Hindlimb muscle (tissue), 1 donor: ENCODE data around the gene ABHD17A. TPM values are rescaled to one million over a fixed set of nuclear protein-coding genes. Genes with fewer than 3 reads are reported as not detected.

ENCODE experiments used
- DNase-seq: peaks from one replicate; pipeline ENCODE4 v3.0.0-alpha.2; 2013
- polyA plus RNA-seq: library from polyadenylated mRNA; unstranded; fragments of 120-200 nt; gene quantifications from one replicate; pipeline ENCODE4 v1.2.1, GENCODE V29; 2013; ENCODE audit not compliant: insufficient read length

The ABHD17A gene
- polyA plus RNA-seq, 1 donor = 64.8 TPM

- DNase-seq = no peak
Observed at GRCh38 chr19:1852581-1853128, 32.6 kb downstream of the ABHD17A start.

GRCh38 chr19:1851654-1852580, 33.4 kb downstream of the ABHD17A start:
- DNase-seq = peak; percentile 77

- no peak for DNase-seq
Observed at GRCh38 chr19:1850809-1851653, 34.3 kb downstream of the ABHD17A start.

GRCh38 chr19:1849886-1850398, 35.4 kb downstream of the ABHD17A start:
- DNase-seq = no peak

GRCh38 chr19:1849132-1849474, 36.2 kb downstream of the ABHD17A start:
- DNase-seq = no peak

- DNase-seq = peak; percentile 95
Observed at GRCh38 chr19:1848399-1849131, 36.7 kb downstream of the ABHD17A start, which contains the start of gene REXO1. TSS of gene REXO1 (minus strand) at chr19:1848483. CDS start at chr19:1848358, 125 bp downstream.

GRCh38 chr19:1847684-1848398, 37.5 kb downstream of the ABHD17A start:
- peak; percentile 64 for DNase-seq

- DNase-seq = no peak
Observed at GRCh38 chr19:1847348-1847683, 38.0 kb downstream of the ABHD17A start.

GRCh38 chr19:1846517-1847204, 38.6 kb downstream of the ABHD17A start:
- no peak for DNase-seq

- no peak for DNase-seq
Observed at GRCh38 chr19:1845642-1846041, 39.7 kb downstream of the ABHD17A start.

- no peak for DNase-seq
Observed at GRCh38 chr19:1845125-1845515, 40.2 kb downstream of the ABHD17A start.

GRCh38 chr19:1844513-1845124, 40.7 kb downstream of the ABHD17A start:
- DNase-seq = no peak

GRCh38 chr19:1843646-1844394, 41.5 kb downstream of the ABHD17A start:
- no peak for DNase-seq

GRCh38 chr19:1843116-1843515, 42.2 kb downstream of the ABHD17A start:
- DNase-seq = no peak

- no peak for DNase-seq
Observed at GRCh38 chr19:1841209-1841924, 43.9 kb downstream of the ABHD17A start.

GRCh38 chr19:1840541-1841115, 44.7 kb downstream of the ABHD17A start:
- DNase-seq = no peak

- DNase-seq = no peak
Observed at GRCh38 chr19:1839658-1840540, 45.4 kb downstream of the ABHD17A start.
